B cell (primary cell): ENCODE measurements around the gene APLP1. TPM values are rescaled to one million over a fixed set of nuclear protein-coding genes. Genes with fewer than 3 reads are reported as not detected.

Experiments
- ATAC-seq: fragments of 200-7000 bp; cut with Tn5 transposase; one replicate; pipeline ENCODE4 v1.10.0; 2021; ENCODE audit warnings: low read depth, mild to moderate bottlenecking, moderate number of reproducible peaks, moderate library complexity
- CTCF ChIA-PET: fragments of 350-600 bp; sonication (Branson Sonifier 250); formaldehyde crosslinking; loops from one replicate; lab custom pipeline; 2021; ENCODE audit warnings: antibody characterized with exemption, inconsistent platforms; lab: Charles Lee
- POLR2A ChIA-PET: fragments of 350-600 bp; sonication (Branson Sonifier 250); formaldehyde crosslinking; loops from one replicate; lab custom pipeline; 2021; ENCODE audit warnings: antibody characterized with exemption; lab: Charles Lee
- DNase-seq: peaks from one replicate; pipeline ENCODE4 v3.0.0; 2013
- H2AFZ ChIP-seq: 2 replicates; pipeline ENCODE4 v1.6.1; 2012; ENCODE audit warnings: mild to moderate bottlenecking, low read depth, low read length; ENCODE audit not compliant: insufficient read depth, poor library complexity, severe bottlenecking
- H3K27ac ChIP-seq, 2 donors: 1 replicate in 1 of 2; 2 replicates in 1 of 2; pipeline ENCODE4 v1.5.1; 2012 to 2013; ENCODE audit warnings: low read length in 2 of 2, mild to moderate bottlenecking in 2 of 2, moderate library complexity in 1 of 2
- H3K27me3 ChIP-seq, 4 experiments: fragments of 200-600 bp in 1 of 4; sonication (generic) in 1 of 4; replicated peaks in 1 of 4; 1 replicate in 2 of 4; 2 replicates in 2 of 4; pipeline versions ENCODE4 v1.6.1 to v1.7.0; 2013 to 2016; ENCODE audit warnings: low read length in 3 of 4, mild to moderate bottlenecking in 2 of 4, mixed read lengths in 1 of 4, moderate library complexity in 1 of 4; ENCODE audit not compliant: insufficient read depth in 4 of 4, control insufficient read depth in 3 of 4; ENCODE audit errors: control extremely low read depth in 1 of 4
- H3K36me3 ChIP-seq, 2 experiments: replicated peaks in 1 of 2; 1 replicate in 1 of 2; 2 replicates in 1 of 2; pipeline versions ENCODE4 v1.6.1 to v1.7.1; 2013; ENCODE audit warnings: low read length in 1 of 2; ENCODE audit not compliant: insufficient read depth in 2 of 2, control insufficient read depth in 1 of 2; ENCODE audit errors: control extremely low read depth in 1 of 2, extremely low read depth in 1 of 2
- H3K4me1 ChIP-seq, 2 donors: fragments of 200-600 bp in 1 of 2; sonication (generic) in 1 of 2; 1 replicate in 1 of 2; 2 replicates in 1 of 2; pipeline versions ENCODE4 v1.5.1 to v1.6.1; 2013 to 2017; ENCODE audit warnings: low read length in 2 of 2; ENCODE audit not compliant: control insufficient read depth in 2 of 2, insufficient read depth in 2 of 2
- H3K4me2 ChIP-seq: replicated peaks from 2 replicates; pipeline ENCODE3; 2012; ENCODE audit warnings: mild to moderate bottlenecking, low read depth, low read length; ENCODE audit not compliant: poor library complexity, severe bottlenecking
- H3K4me3 ChIP-seq, 5 experiments: fragments of 200-600 bp in 1 of 5; sonication (generic) in 1 of 5; 1 replicate in 3 of 5; 2 replicates in 2 of 5; pipeline versions ENCODE4 v1.5.1 to v1.7.0; 2011 to 2016; ENCODE audit warnings: low read length in 4 of 5, mild to moderate bottlenecking in 4 of 5, low read depth in 2 of 5, control low read depth in 1 of 5, moderate library complexity in 1 of 5; ENCODE audit not compliant: insufficient read depth in 1 of 5; ENCODE audit errors: control extremely low read depth in 1 of 5, extremely low read depth in 1 of 5
- H3K79me2 ChIP-seq: fragments of 200-600 bp; sonication (generic); one replicate; pipeline ENCODE4 v1.6.0; 2016; ENCODE audit warnings: low read length; ENCODE audit not compliant: control insufficient read depth, insufficient read depth
- H3K9ac ChIP-seq: fragments of 200-600 bp; sonication (generic); 2 replicates; pipeline ENCODE4 v1.6.1; 2017; ENCODE audit warnings: mild to moderate bottlenecking, low read length, moderate library complexity
- H3K9me3 ChIP-seq, 3 donors: one replicate each; pipeline versions ENCODE4 v1.6.1 to v1.7.1; 2013; ENCODE audit warnings: low read length in 2 of 3; ENCODE audit not compliant: control insufficient read depth in 2 of 3, insufficient read depth in 1 of 3; ENCODE audit errors: control extremely low read depth in 1 of 3
- H4K20me1 ChIP-seq: 2 replicates; pipeline ENCODE4 v1.6.0; 2012; ENCODE audit warnings: mild to moderate bottlenecking, low read length; ENCODE audit not compliant: insufficient read depth, control insufficient read depth, poor library complexity, severe bottlenecking
- H3K27ac Mint-ChIP-seq: one replicate; pipeline ENCODE4 v1.8.0; 2021; ENCODE audit warnings: mixed read lengths
- H3K27me3 Mint-ChIP-seq: one replicate; pipeline ENCODE4 v1.8.0; 2021; ENCODE audit warnings: mixed read lengths
- H3K4me1 Mint-ChIP-seq: one replicate; pipeline ENCODE4 v1.8.0; 2021; ENCODE audit warnings: mixed read lengths
- H3K4me3 Mint-ChIP-seq: one replicate; pipeline ENCODE4 v1.8.0; 2021; ENCODE audit warnings: mixed read lengths
- H3K9me3 Mint-ChIP-seq: one replicate; pipeline ENCODE4 v1.8.0; 2022; ENCODE audit warnings: mixed read lengths; ENCODE audit not compliant: insufficient read depth
- CTCF ChIP-seq: fragments of 200-600 bp; IDR thresholded peaks from one replicate; pipeline ENCODE4 v1.8.0; 2022; ENCODE audit warnings: antibody characterized with exemption, mild to moderate bottlenecking
- EZH2 ChIP-seq: IDR thresholded peaks from 2 replicates; pipeline ENCODE4 v1.6.1; 2012; ENCODE audit warnings: borderline replicate concordance, low read depth, mild to moderate bottlenecking, moderate library complexity, low read length; ENCODE audit not compliant: insufficient read depth, poor library complexity, severe bottlenecking
- WGBS: methylation state at CpG from one replicate; pipeline ENCODE4 v1.1.5; 2013; ENCODE audit warnings: missing lambda C conversion rate; ENCODE audit not compliant: insufficient coverage; 5-methylcytosine and 5-hydroxymethylcytosine counted together
- intact Hi-C: fragments of 100-400 bp; cut with micrococcal nuclease; formaldehyde crosslinking; loops from one replicate; pipeline ENCODE4 v1.10.0; 2022
- polyA plus RNA-seq: library from polyadenylated mRNA; depleted of rRNA; stranded (reverse); fragments of >200 nt; gene quantifications from 2 replicates; pipeline ENCODE4 v1.2.3, GENCODE V29; 2012
- total RNA-seq, 2 donors: library from RNA; stranded (reverse); fragments of 120-200 nt in 1 of 2; gene quantifications; 1 replicate in 1 of 2; 2 replicates in 1 of 2; pipeline versions ENCODE4 v1.2.3 to v1.2.4, GENCODE V29; 2013 to 2022

APLP1 gene
- total and polyA plus RNA-seq, 2 donors (not counting 1 experiment from before 2014, with no cell fraction given) = 0.06 TPM; not detected in 1

DNA sequence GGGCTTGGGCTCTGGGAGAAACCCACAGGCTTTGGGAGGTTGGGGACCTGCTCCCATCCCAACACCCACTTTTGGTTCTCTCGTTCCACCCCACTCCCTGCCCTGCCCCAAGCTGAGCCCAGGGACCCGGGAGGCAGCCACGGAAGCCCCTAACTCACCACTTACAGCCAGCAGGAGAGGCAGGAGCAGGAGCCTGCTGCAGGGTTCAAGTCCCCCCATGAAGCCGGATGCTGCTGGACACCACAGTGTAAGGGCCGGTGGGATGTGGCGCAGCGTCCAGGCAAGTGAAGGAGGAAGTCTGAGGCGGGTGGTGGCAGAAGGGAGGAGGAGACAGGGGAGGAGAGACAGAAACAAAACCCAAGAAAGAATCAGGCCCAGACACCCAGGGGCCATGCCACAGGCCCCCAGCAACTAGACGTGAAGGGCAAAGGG lies 39.7 kb downstream of the APLP1 start, which contains the start of gene TYROBP:
Gene TYROBP (minus strand): TSS at position 286 of the 432 bp plus-strand sequence. CDS start 67 bp downstream, at position 219.
- H3K4me1 Mint-ChIP-seq = peaks cover 66% of the 10 kb centered on the region
- H3K4me1 ChIP-seq = peaks cover 44 to 65% of the 10 kb centered on the region in 2 donors
- CTCF ChIA-PET = interaction anchor here (1.4 to 1.7 kb wide), 2 partner anchors 23 to 26 kb away, joined by 5 to 6 read pairs; no protein-coding TSS in a partner anchor

More for the DNA sequence above, 39.7 kb downstream of the APLP1 start, which contains the start of gene TYROBP:
- Histone ChIP-seq H3K4me2 (peak within 1 kb of the TSS; percentile 66), H3K4me3 (peak within 1 kb of the TSS in 1 of 5 experiments; percentile 26), H3K27me3 (no peaks in the 10 kb centered on the region), H3K36me3 (no peaks in the 10 kb centered on the region), H2AFZ (no peak within 1 kb of the TSS), H3K9me3 (no peaks in the 10 kb centered on the region), H4K20me1 (no peaks in the 10 kb centered on the region), H3K9ac (no peak within 1 kb of the TSS), H3K27ac (peak within 1 kb of the TSS; percentile 87), H3K79me2 (no peaks in the 10 kb centered on the region)
- H3K9me3 Mint-ChIP-seq = no peaks in the 10 kb centered on the region
- intact Hi-C loops = loop anchor here (10.0 kb wide), 1 partner anchor 193 kb away; the partner anchor contains the start of gene KMT2B
- no peak for TF ChIP-seq CTCF
- no peak for TF ChIP-seq EZH2
- peak within 1 kb of the TSS; percentile 68 for H3K4me3 Mint-ChIP-seq
- H3K27ac Mint-ChIP-seq = peak within 1 kb of the TSS; percentile 87
- no peaks in the 10 kb centered on the region for H3K27me3 Mint-ChIP-seq
- DNase-seq (peak; percentile 32), ATAC-seq (no peak)
- POLR2A ChIA-PET = interaction anchor here (1.7 kb wide), 1 partner anchor 8 kb away, joined by 10 read pairs; the partner anchor contains the start of gene NFKBID
- WGBS = 43% methylated on average over 9 of the region's 9 CpGs
